ENCODE results near the gene NECTIN4. TPM values are rescaled to one million over a fixed set of nuclear protein-coding genes. Genes with fewer than 3 reads are reported as not detected.

NECTIN4 gene
- total and polyA plus RNA-seq, 10 of the 15 experiments (the other 5 are each of a cell fraction or from before 2014, with no cell fraction given) = 2.8 to 8.7 (median 3.7) TPM

DNA sequence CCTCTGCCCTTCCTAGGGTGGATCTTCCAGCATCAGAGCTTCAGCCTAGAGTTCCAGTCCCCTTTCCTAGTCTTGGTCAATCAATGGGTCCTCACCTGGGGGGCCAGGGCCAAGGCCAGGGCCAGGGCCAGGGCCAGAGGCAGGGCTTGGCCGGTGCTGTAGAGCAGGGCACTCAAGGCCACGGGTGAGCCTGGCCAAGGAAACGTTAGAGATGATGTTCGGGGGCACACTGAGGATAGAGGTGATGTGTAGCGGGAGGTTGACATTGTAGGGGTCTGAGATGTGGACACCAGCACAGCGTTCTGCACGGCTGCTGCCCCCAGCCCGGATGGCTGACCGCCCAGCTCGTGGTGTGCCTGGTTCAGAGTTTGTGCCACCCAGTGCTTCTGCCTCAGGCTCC lies 38.1 kb downstream of the NECTIN4 start:
- intact Hi-C loops (cut with micrococcal nuclease; ENCODE audit: unreplicated experiment) (no loop called here), in situ Hi-C loops (cut with MboI) (no loop called here)
- Histone ChIP-seq H3K9ac (ENCODE audit: control insufficient read depth, insufficient read depth, low read length) (no peak overlapping the region), H4K20me1 (ENCODE audit: control insufficient read depth, insufficient read depth) (no peaks in the 10 kb centered on the region), H3K36me3 (ENCODE audit: control insufficient read depth in 2 of 2, insufficient read depth in 2 of 2, low read length in 1 of 2) (peaks cover 31 to 36% of the 10 kb centered on the region in 2 experiments), H3K4me2 (ENCODE audit: control insufficient read depth, insufficient read depth) (no peak overlapping the region), H3K4me3 (no peak overlapping the region), H3K27ac (ENCODE audit: control insufficient read depth, insufficient read depth) (no peak overlapping the region), H3K27me3 (replicated peaks in 1 of 2; ENCODE audit: control insufficient read depth in 2 of 2, insufficient read depth in 2 of 2, low read length in 1 of 2) (no peaks in the 10 kb centered on the region), H3K4me1 (ENCODE audit: control insufficient read depth, insufficient read depth, low read length) (peaks cover 13% of the 10 kb centered on the region), H2AFZ (ENCODE audit: control insufficient read depth, low read depth, low read length) (no peak overlapping the region), H3K79me2 (ENCODE audit: control insufficient read depth, insufficient read depth, low read length) (no peaks in the 10 kb centered on the region; the same call in 1 of the 2 replicates), H3K9me3 (replicated peaks; ENCODE audit: control insufficient read depth, insufficient read depth, low read length) (no peaks in the 10 kb centered on the region)
- 93% methylated on average over 10 of the region's 10 CpGs for WGBS (ENCODE audit: insufficient coverage, insufficient replicate concordance, low lambda C conversion rate, missing lambda C conversion rate)
- SMC1A ChIA-PET (ENCODE audit: uncharacterized antibody, unreplicated experiment) = no interaction called here
- RAD21 ChIA-PET (ENCODE audit: unreplicated experiment) = interaction anchor here (0.7 kb wide), 1 partner anchor 405 kb away, joined by 3 read pairs; no protein-coding TSS in a partner anchor
- BruUV-seq (replicated peaks) = no TSS peak
- POLR2A ChIA-PET = no interaction called here
- no peak for DNase-seq (ENCODE audit: low read depth, low spot score)
- CTCF ChIA-PET = no interaction called here
- no peak for FAIRE-seq
- no peak for ATAC-seq
- TF ChIP-seq ZZZ3 (IDR thresholded peaks at IDR 0.05; ENCODE audit: control insufficient read depth, insufficient read length, low read depth) (no peak), IKZF1 (conservative IDR thresholded peaks at IDR 0.05) (no peak), RB1 (IDR thresholded peaks at IDR 0.05; ENCODE audit: borderline replicate concordance) (no peak), STAT3 (IDR thresholded peaks at IDR 0.05; ENCODE audit: low read depth, low read length) (no peak), FOXK2 (IDR thresholded peaks at IDR 0.05) (no peak), SRF (IDR thresholded peaks at IDR 0.05; ENCODE audit: low read depth in 2 of 2, low read length in 2 of 2) (no peak), TCF3 (IDR thresholded peaks at IDR 0.05; ENCODE audit: borderline replicate concordance, insufficient read depth, low read depth, low read length) (no peak), MTA3 (IDR thresholded peaks at IDR 0.05; ENCODE audit: borderline replicate concordance, low read length) (no peak), GATAD2B (conservative IDR thresholded peaks at IDR 0.05; ENCODE audit: low read depth) (no peak), MYB (IDR thresholded peaks at IDR 0.05; ENCODE audit: borderline replicate concordance, low read depth, low read length) (no peak), SPI1 (IDR thresholded peaks at IDR 0.05; ENCODE audit: borderline replicate concordance, insufficient read depth, low read depth, low read length) (no peak), LARP7 (IDR thresholded peaks at IDR 0.05) (no peak), POLR2A (IDR thresholded peaks at IDR 0.05; ENCODE audit: low read depth, low read length) (no peak)
- TF ChIP-seq, protein P1, sequence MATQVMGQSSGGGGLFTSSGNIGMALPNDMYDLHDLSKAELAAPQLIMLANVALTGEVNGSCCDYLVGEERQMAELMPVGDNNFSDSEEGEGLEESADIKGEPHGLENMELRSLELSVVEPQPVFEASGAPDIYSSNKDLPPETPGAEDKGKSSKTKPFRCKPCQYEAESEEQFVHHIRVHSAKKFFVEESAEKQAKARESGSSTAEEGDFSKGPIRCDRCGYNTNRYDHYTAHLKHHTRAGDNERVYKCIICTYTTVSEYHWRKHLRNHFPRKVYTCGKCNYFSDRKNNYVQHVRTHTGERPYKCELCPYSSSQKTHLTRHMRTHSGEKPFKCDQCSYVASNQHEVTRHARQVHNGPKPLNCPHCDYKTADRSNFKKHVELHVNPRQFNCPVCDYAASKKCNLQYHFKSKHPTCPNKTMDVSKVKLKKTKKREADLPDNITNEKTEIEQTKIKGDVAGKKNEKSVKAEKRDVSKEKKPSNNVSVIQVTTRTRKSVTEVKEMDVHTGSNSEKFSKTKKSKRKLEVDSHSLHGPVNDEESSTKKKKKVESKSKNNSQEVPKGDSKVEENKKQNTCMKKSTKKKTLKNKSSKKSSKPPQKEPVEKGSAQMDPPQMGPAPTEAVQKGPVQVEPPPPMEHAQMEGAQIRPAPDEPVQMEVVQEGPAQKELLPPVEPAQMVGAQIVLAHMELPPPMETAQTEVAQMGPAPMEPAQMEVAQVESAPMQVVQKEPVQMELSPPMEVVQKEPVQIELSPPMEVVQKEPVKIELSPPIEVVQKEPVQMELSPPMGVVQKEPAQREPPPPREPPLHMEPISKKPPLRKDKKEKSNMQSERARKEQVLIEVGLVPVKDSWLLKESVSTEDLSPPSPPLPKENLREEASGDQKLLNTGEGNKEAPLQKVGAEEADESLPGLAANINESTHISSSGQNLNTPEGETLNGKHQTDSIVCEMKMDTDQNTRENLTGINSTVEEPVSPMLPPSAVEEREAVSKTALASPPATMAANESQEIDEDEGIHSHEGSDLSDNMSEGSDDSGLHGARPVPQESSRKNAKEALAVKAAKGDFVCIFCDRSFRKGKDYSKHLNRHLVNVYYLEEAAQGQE (IDR thresholded peaks at IDR 0.05; ENCODE audit: low read depth, low read length) = no peak
- TF ChIP-seq, protein P2, sequence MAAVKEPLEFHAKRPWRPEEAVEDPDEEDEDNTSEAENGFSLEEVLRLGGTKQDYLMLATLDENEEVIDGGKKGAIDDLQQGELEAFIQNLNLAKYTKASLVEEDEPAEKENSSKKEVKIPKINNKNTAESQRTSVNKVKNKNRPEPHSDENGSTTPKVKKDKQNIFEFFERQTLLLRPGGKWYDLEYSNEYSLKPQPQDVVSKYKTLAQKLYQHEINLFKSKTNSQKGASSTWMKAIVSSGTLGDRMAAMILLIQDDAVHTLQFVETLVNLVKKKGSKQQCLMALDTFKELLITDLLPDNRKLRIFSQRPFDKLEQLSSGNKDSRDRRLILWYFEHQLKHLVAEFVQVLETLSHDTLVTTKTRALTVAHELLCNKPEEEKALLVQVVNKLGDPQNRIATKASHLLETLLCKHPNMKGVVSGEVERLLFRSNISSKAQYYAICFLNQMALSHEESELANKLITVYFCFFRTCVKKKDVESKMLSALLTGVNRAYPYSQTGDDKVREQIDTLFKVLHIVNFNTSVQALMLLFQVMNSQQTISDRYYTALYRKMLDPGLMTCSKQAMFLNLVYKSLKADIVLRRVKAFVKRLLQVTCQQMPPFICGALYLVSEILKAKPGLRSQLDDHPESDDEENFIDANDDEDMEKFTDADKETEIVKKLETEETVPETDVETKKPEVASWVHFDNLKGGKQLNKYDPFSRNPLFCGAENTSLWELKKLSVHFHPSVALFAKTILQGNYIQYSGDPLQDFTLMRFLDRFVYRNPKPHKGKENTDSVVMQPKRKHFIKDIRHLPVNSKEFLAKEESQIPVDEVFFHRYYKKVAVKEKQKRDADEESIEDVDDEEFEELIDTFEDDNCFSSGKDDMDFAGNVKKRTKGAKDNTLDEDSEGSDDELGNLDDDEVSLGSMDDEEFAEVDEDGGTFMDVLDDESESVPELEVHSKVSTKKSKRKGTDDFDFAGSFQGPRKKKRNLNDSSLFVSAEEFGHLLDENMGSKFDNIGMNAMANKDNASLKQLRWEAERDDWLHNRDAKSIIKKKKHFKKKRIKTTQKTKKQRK (IDR thresholded peaks at IDR 0.05; ENCODE audit: low read depth, low read length) = no peak
- TF ChIP-seq, protein P3, sequence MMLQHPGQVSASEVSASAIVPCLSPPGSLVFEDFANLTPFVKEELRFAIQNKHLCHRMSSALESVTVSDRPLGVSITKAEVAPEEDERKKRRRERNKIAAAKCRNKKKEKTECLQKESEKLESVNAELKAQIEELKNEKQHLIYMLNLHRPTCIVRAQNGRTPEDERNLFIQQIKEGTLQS (IDR thresholded peaks at IDR 0.05; ENCODE audit: borderline replicate concordance, extremely low read depth, low read depth, low read length) = no peak
- TF ChIP-seq, protein P4, sequence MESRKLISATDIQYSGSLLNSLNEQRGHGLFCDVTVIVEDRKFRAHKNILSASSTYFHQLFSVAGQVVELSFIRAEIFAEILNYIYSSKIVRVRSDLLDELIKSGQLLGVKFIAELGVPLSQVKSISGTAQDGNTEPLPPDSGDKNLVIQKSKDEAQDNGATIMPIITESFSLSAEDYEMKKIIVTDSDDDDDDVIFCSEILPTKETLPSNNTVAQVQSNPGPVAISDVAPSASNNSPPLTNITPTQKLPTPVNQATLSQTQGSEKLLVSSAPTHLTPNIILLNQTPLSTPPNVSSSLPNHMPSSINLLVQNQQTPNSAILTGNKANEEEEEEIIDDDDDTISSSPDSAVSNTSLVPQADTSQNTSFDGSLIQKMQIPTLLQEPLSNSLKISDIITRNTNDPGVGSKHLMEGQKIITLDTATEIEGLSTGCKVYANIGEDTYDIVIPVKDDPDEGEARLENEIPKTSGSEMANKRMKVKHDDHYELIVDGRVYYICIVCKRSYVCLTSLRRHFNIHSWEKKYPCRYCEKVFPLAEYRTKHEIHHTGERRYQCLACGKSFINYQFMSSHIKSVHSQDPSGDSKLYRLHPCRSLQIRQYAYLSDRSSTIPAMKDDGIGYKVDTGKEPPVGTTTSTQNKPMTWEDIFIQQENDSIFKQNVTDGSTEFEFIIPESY (IDR thresholded peaks at IDR 0.05) = no peak

All from GM12878 (cell line).